ENCODE measurements around the gene KCNC1. TPM values are rescaled to one million over a fixed set of nuclear protein-coding genes. Genes with fewer than 3 reads are reported as not detected.

The KCNC1 gene
- total RNA-seq, 1 experiment from 2014 or later = 0.26 TPM

DNA sequence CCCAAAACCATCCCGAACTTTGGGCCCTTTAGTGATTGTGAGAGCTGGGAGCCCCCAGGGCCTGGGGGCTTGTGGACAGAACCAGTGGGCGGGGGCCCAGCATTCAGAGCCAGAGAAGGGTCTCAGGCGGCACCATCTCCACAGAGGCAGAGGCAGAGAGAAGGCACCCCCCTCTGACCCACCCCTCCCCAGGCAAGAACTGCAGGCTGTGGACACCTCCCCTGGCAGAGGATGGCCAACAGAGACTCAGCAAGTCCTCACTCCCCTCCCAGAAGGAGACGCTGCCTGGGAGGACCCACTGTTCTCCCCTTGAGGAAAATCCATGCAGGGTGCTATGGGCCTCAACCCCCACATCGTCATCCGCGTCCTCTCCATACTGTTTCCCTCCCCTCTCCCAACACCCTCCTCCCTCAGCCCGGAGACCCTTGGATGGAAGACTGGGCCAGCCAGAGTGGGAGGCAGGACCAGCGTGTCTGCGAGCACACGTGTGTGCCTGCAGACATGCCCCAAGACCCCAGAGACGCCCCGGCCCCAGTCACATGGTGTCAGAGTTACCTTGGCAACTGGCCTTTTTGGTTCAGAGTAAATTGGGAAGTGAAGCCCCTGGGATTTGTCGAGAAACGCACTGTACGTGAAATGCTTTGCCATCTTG is 42.6 kb downstream of the KCNC1 start:
- intact Hi-C loops (cut with micrococcal nuclease; ENCODE audit: unreplicated experiment) = no loop called here
- H3K36me3 Mint-ChIP-seq (ENCODE audit: insufficient read depth, unreplicated experiment) = peaks cover 4% of the 10 kb centered on the region
- H3K27me3 Mint-ChIP-seq (ENCODE audit: unreplicated experiment) = peaks cover 98% of the 10 kb centered on the region
- DNase-seq = no peak
- H3K4me1 Mint-ChIP-seq (ENCODE audit: low read depth, unreplicated experiment) = no peaks in the 10 kb centered on the region
- no peak overlapping the region for H3K4me3 Mint-ChIP-seq (ENCODE audit: low read depth, unreplicated experiment)
- CTCF ChIA-PET = interaction anchor here (1.0 kb wide), 1 partner anchor 8 kb away, joined by 10 read pairs; no protein-coding TSS in a partner anchor
- TF ChIP-seq, protein P1, sequence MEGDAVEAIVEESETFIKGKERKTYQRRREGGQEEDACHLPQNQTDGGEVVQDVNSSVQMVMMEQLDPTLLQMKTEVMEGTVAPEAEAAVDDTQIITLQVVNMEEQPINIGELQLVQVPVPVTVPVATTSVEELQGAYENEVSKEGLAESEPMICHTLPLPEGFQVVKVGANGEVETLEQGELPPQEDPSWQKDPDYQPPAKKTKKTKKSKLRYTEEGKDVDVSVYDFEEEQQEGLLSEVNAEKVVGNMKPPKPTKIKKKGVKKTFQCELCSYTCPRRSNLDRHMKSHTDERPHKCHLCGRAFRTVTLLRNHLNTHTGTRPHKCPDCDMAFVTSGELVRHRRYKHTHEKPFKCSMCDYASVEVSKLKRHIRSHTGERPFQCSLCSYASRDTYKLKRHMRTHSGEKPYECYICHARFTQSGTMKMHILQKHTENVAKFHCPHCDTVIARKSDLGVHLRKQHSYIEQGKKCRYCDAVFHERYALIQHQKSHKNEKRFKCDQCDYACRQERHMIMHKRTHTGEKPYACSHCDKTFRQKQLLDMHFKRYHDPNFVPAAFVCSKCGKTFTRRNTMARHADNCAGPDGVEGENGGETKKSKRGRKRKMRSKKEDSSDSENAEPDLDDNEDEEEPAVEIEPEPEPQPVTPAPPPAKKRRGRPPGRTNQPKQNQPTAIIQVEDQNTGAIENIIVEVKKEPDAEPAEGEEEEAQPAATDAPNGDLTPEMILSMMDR (IDR thresholded peaks at IDR 0.05; ENCODE audit: unreplicated experiment) = no peak
- H3K27ac Mint-ChIP-seq (ENCODE audit: unreplicated experiment) = no peak overlapping the region
- no peaks in the 10 kb centered on the region for H3K9me3 Mint-ChIP-seq (ENCODE audit: low read depth, unreplicated experiment)
- BruUV-seq (replicated peaks) = no TSS peak

GRCh38 chr11:17777738-17778091 is 43.1 kb downstream of the KCNC1 start:
- DNase-seq = no peak
- Mint-ChIP-seq H3K36me3 (ENCODE audit: insufficient read depth, unreplicated experiment) (peaks cover 4% of the 10 kb centered on the region), H3K27ac (ENCODE audit: unreplicated experiment) (no peak overlapping the region), H3K4me1 (ENCODE audit: low read depth, unreplicated experiment) (no peaks in the 10 kb centered on the region), H3K9me3 (ENCODE audit: low read depth, unreplicated experiment) (no peaks in the 10 kb centered on the region), H3K27me3 (ENCODE audit: unreplicated experiment) (peaks cover 100% of the 10 kb centered on the region), H3K4me3 (ENCODE audit: low read depth, unreplicated experiment) (no peak overlapping the region)
- intact Hi-C loops (cut with micrococcal nuclease; ENCODE audit: unreplicated experiment) = no loop called here
- TF ChIP-seq, protein P1 (IDR thresholded peaks at IDR 0.05; ENCODE audit: unreplicated experiment) = no peak
- CTCF ChIA-PET = no interaction called here
- BruUV-seq (replicated peaks) = no TSS peak

GRCh38 chr11:17778352-17778751 is 43.8 kb downstream of the KCNC1 start:
- CTCF ChIA-PET = no interaction called here
- peaks cover 4% of the 10 kb centered on the region for H3K36me3 Mint-ChIP-seq (ENCODE audit: insufficient read depth, unreplicated experiment)

DNA sequence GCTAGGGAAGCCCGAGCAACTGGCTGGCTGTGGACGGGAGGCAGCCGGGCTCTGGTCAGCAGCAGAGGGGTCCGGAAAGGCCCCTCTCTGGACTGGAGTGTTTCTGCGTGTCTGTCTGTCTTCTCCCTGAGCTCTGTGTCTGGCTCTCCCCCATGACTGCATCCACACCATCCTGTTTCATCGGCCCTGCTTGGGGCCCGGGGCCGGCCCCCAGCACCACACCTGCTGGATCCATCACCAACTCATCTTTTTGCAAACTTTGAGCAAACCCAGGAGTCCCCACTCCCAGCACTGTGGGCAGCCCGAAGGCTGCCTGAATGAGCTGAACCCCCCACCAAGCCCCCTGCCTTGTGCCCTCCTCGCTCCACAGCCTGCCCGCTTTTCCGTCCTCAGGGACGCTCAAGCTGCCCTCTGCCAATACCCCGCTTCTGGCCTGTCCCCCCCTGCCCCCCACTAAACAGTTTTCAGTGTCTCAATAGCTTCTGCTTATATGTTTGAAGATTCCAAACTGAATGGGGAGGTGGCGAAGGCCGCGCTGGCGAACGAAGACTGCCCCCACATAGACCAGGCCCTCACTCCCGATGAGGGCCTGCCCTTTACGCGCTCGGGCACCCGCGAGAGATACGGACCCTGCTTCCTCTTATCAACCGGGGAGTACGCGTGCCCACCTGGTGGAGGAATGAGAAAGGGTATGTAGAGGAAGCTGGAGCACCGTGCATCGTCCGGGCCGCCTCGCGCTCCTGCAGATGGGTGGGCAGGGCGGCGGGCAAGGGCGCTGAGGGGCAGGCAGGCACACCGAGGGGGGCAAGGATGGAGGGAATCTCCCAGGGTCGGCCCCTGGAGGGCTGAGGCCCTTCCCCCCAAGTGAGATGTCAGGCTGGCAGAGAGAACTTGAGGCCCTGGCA is 44.6 kb downstream of the KCNC1 start:
- Mint-ChIP-seq H3K36me3 (ENCODE audit: insufficient read depth, unreplicated experiment) (peaks cover 4% of the 10 kb centered on the region), H3K4me1 (ENCODE audit: low read depth, unreplicated experiment) (no peaks in the 10 kb centered on the region), H3K27me3 (ENCODE audit: unreplicated experiment) (peaks cover 85% of the 10 kb centered on the region), H3K4me3 (ENCODE audit: low read depth, unreplicated experiment) (no peak overlapping the region), H3K27ac (ENCODE audit: unreplicated experiment) (no peak overlapping the region), H3K9me3 (ENCODE audit: low read depth, unreplicated experiment) (no peaks in the 10 kb centered on the region)
- BruUV-seq (replicated peaks) = no TSS peak
- TF ChIP-seq, protein P1 (IDR thresholded peaks at IDR 0.05; ENCODE audit: unreplicated experiment) = no peak
- CTCF ChIA-PET = no interaction called here
- intact Hi-C loops (cut with micrococcal nuclease; ENCODE audit: unreplicated experiment) = no loop called here
- DNase-seq = no peak

More at GRCh38 chr11:17778352-17778751, 43.8 kb downstream of the KCNC1 start:
- TF ChIP-seq, protein P1 (IDR thresholded peaks at IDR 0.05; ENCODE audit: unreplicated experiment) = no peak
- Mint-ChIP-seq H3K9me3 (ENCODE audit: low read depth, unreplicated experiment) (no peaks in the 10 kb centered on the region), H3K27ac (ENCODE audit: unreplicated experiment) (no peak overlapping the region), H3K4me1 (ENCODE audit: low read depth, unreplicated experiment) (no peaks in the 10 kb centered on the region), H3K27me3 (ENCODE audit: unreplicated experiment) (peaks cover 94% of the 10 kb centered on the region), H3K4me3 (ENCODE audit: low read depth, unreplicated experiment) (no peak overlapping the region)
- intact Hi-C loops (cut with micrococcal nuclease; ENCODE audit: unreplicated experiment) = no loop called here
- DNase-seq = no peak
- no TSS peak for BruUV-seq (replicated peaks)

Measured in Calu3 (cell line).